DOHH2 (cell line): ENCODE measurements around the gene TTC28.
"Not testable (repeated sequence)": the region's sequence is repeated elsewhere in the genome, so short reads cannot be mapped to it uniquely, and the experiment has no call there.

ENCODE experiments used
- H3F3A ChIP-seq: fragments of 200-600 bp; sonication (generic), shearing (Covaris generic); 2 replicates; pipeline ENCODE4 v1.6.0; 2016; ENCODE audit warnings: antibody characterized with exemption, mild to moderate bottlenecking; ENCODE audit not compliant: control insufficient read depth, insufficient read depth
- H3K27ac ChIP-seq: fragments of 200-600 bp; sonication (generic); 2 replicates; pipeline ENCODE4 v1.5.1; 2014; ENCODE audit warnings: low read depth, mild to moderate bottlenecking, low read length, moderate library complexity
- H3K27me3 ChIP-seq: fragments of 200-600 bp; sonication (generic); 2 replicates; pipeline ENCODE4 v1.6.1; 2014; ENCODE audit warnings: mild to moderate bottlenecking, low read length, mixed read lengths; ENCODE audit not compliant: control insufficient read depth
- H3K36me3 ChIP-seq: fragments of 200-600 bp; sonication (generic); 2 replicates; pipeline ENCODE4 v1.6.1; 2014; ENCODE audit warnings: mild to moderate bottlenecking, low read length, moderate library complexity, mixed read lengths; ENCODE audit not compliant: control insufficient read depth
- H3K4me1 ChIP-seq: fragments of 200-600 bp; sonication (generic); 2 replicates; pipeline ENCODE4 v1.6.1; 2014; ENCODE audit warnings: mild to moderate bottlenecking, low read length, mixed read lengths; ENCODE audit not compliant: control insufficient read depth
- H3K4me2 ChIP-seq: fragments of 200-600 bp; sonication (generic); 2 replicates; pipeline ENCODE4 v1.6.0; 2014; ENCODE audit warnings: mild to moderate bottlenecking, low read length, moderate library complexity
- H3K4me3 ChIP-seq: fragments of 200-600 bp; sonication (generic); 2 replicates; pipeline ENCODE4 v1.5.1; 2014; ENCODE audit warnings: mild to moderate bottlenecking, low read length, mixed read lengths
- H3K79me2 ChIP-seq: fragments of 200-600 bp; sonication (generic); 2 replicates; pipeline ENCODE4 v1.6.1; 2014; ENCODE audit warnings: mild to moderate bottlenecking, low read length, mixed read lengths; ENCODE audit not compliant: control insufficient read depth
- H3K9me2 ChIP-seq: fragments of 200-600 bp; sonication (generic); replicated peaks from 2 replicates; pipeline ENCODE4 v1.6.1; 2014; ENCODE audit warnings: mild to moderate bottlenecking, low read length, mixed read lengths; ENCODE audit not compliant: control insufficient read depth
- H3K9me3 ChIP-seq: fragments of 200-600 bp; sonication (generic); 2 replicates; pipeline ENCODE4 v1.6.1; 2014; ENCODE audit warnings: antibody characterized with exemption, low read length, mixed read lengths; ENCODE audit not compliant: control insufficient read depth, insufficient read depth
- H4K20me1 ChIP-seq: fragments of 200-600 bp; sonication (generic); 2 replicates; pipeline ENCODE4 v1.6.0; 2014; ENCODE audit warnings: low read depth, mild to moderate bottlenecking, antibody characterized with exemption, low read length, moderate library complexity; ENCODE audit not compliant: control insufficient read depth, insufficient read depth
- CTCF ChIP-seq: fragments of 200-600 bp; sonication (generic); IDR thresholded peaks from one replicate; pipeline ENCODE4 v1.5.1; 2014; ENCODE audit warnings: antibody characterized with exemption, mild to moderate bottlenecking, low read depth, low read length; ENCODE audit not compliant: poor library complexity, severe bottlenecking
- EZH2phosphoT487 ChIP-seq: fragments of 200-600 bp; sonication (generic); IDR thresholded peaks from 2 replicates; pipeline ENCODE4 v1.6.1; 2017; ENCODE audit warnings: borderline replicate concordance, mild to moderate bottlenecking, antibody characterized with exemption, low read length, moderate library complexity, mixed read lengths

The TTC28 gene

GRCh38 chr22:28563636-28564035 lies 116.0 kb downstream of the TTC28 start:
- no peaks in the 10 kb centered on the region for H3K27me3 ChIP-seq
- no peaks in the 10 kb centered on the region for H3K79me2 ChIP-seq
- no peaks in the 10 kb centered on the region for H3K9me2 ChIP-seq
- no peaks in the 10 kb centered on the region for H3K9me3 ChIP-seq
- H3K4me2 ChIP-seq, result no peak overlapping the region
- H4K20me1 ChIP-seq, result no peaks in the 10 kb centered on the region
- no peak overlapping the region for H3K27ac ChIP-seq
- H3K4me3 ChIP-seq, result no peak overlapping the region
- TF ChIP-seq EZH2phosphoT487, result no peak
- H3F3A ChIP-seq, result no peaks in the 10 kb centered on the region
- H3K36me3 ChIP-seq, result no peaks in the 10 kb centered on the region
- no peaks in the 10 kb centered on the region for H3K4me1 ChIP-seq

DNA sequence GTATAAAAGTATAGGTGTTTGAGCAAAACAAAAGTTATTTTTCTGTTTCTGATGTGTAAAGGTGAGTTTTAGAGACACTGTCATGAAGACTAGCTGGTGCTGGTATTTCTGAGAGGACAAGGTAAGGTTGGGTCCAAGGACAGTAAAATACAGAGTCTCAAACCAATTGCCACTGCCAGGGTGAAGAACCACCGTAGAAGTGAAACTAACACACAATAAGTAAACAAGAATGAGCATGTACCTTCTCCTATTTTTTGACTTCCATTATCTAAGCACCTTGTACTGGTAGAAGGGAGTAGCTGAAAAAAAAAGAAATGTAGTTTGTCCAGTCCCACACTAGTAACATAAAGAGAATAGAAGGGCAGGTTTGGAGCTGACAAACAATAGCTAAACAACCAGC lies 117.3 kb downstream of the TTC28 start:
- TF ChIP-seq EZH2phosphoT487, result no peak
- no peak for TF ChIP-seq CTCF
- Histone ChIP-seq H3K4me2 (no peak overlapping the region), H3K4me1 (no peaks in the 10 kb centered on the region), H3K4me3 (no peak overlapping the region), H3K36me3 (no peaks in the 10 kb centered on the region), H3K27ac (no peak overlapping the region), H3K79me2 (no peaks in the 10 kb centered on the region), H3K27me3 (no peaks in the 10 kb centered on the region), H3K9me2 (no peaks in the 10 kb centered on the region), H3K9me3 (no peaks in the 10 kb centered on the region), H4K20me1 (no peaks in the 10 kb centered on the region), H3F3A (no peaks in the 10 kb centered on the region)

GRCh38 chr22:28560743-28561101 lies 118.9 kb downstream of the TTC28 start:
- H3K4me1 ChIP-seq, H4K20me1 ChIP-seq, H3K9me2 ChIP-seq, H3K4me2 ChIP-seq, H3F3A ChIP-seq, H3K79me2 ChIP-seq, H3K27ac ChIP-seq, H3K36me3 ChIP-seq, H3K9me3 ChIP-seq, H3K27me3 ChIP-seq, H3K4me3 ChIP-seq: not testable (repeated sequence)

DNA sequence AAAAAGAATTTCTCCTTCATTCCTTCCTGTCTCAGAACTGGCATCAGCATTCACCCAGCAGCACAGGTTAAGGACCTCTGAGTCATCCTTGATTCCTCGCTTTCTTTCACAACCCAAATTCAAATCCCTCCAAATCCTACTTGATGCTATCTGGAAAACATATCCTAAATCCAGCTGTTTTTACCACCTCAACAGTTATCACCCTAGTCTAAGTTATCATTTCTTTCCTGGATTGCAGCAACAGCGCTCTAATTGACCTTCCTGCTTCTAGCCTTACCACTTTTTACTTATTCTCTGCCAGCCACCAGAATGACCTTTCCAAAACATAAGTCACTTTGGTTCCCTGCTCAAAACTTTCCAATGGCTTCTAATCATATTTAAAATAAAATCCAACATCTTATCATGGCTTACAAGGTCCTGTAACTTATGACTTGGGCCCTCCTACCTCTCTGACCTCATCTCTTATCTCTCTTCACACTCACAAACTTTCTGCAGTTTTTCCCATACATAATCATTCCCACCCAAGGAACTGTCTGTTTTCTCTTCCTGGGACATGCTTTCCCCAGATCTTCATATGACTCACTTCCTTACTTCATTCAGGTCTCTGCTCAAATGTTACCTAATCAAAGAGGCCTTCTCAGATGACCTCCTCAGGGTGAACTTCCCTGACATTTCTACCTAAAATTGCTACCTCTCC lies 119.4 kb downstream of the TTC28 start:
- Histone ChIP-seq H3K9me3 (no peaks in the 10 kb centered on the region), H3K27me3 (no peaks in the 10 kb centered on the region), H3K4me2 (no peak overlapping the region), H3F3A (no peaks in the 10 kb centered on the region), H4K20me1 (no peaks in the 10 kb centered on the region), H3K79me2 (no peaks in the 10 kb centered on the region), H3K36me3 (no peaks in the 10 kb centered on the region), H3K27ac (no peak overlapping the region), H3K4me1 (no peaks in the 10 kb centered on the region), H3K9me2 (no peaks in the 10 kb centered on the region), H3K4me3 (no peak overlapping the region)
- TF ChIP-seq EZH2phosphoT487 (no peak), CTCF (no peak)
